Retina (tissue), 1 donor: ENCODE measurements around the gene CDC14A.

ENCODE experiments used
- DNase-seq: peaks from one replicate; pipeline ENCODE4 v3.0.0-alpha.2; 2016

Gene CDC14A

GRCh38 chr1:100502052-100502792, 149.9 kb downstream of the CDC14A start:
- no peak for DNase-seq

GRCh38 chr1:100506217-100506616, 153.9 kb downstream of the CDC14A start:
- DNase-seq: no peak

GRCh38 chr1:100510451-100510850, 158.1 kb downstream of the CDC14A start:
- no peak for DNase-seq

- no peak for DNase-seq
Measured at GRCh38 chr1:100511058-100511457, 158.8 kb downstream of the CDC14A start.

GRCh38 chr1:100511773-100512172, 159.5 kb downstream of the CDC14A start:
- no peak for DNase-seq

- no peak for DNase-seq
Measured at GRCh38 chr1:100512803-100513352, 160.6 kb downstream of the CDC14A start.

GRCh38 chr1:100516857-100517256, 164.6 kb downstream of the CDC14A start:
- no peak for DNase-seq

GRCh38 chr1:100517515-100517914, 165.2 kb downstream of the CDC14A start:
- DNase-seq: no peak

- DNase-seq: no peak
Measured at GRCh38 chr1:100518023-100518422, 165.7 kb downstream of the CDC14A start.

GRCh38 chr1:100523038-100523652, 170.8 kb downstream of the CDC14A start:
- no peak for DNase-seq

GRCh38 chr1:100524355-100524754, 172.0 kb downstream of the CDC14A start:
- DNase-seq: no peak

GRCh38 chr1:100526894-100527293, 174.6 kb downstream of the CDC14A start:
- DNase-seq: no peak

- DNase-seq: no peak
Measured at GRCh38 chr1:100528871-100529270, 176.6 kb downstream of the CDC14A start.

GRCh38 chr1:100530141-100530540, 177.8 kb downstream of the CDC14A start:
- DNase-seq: no peak

GRCh38 chr1:100530880-100531487, 178.7 kb downstream of the CDC14A start:
- no peak for DNase-seq

- no peak for DNase-seq
Measured at GRCh38 chr1:100532645-100533044, 180.3 kb downstream of the CDC14A start.

GRCh38 chr1:100535264-100535663, 183.0 kb downstream of the CDC14A start:
- DNase-seq: no peak

- no peak for DNase-seq
Measured at GRCh38 chr1:100536031-100536430, 183.7 kb downstream of the CDC14A start.

GRCh38 chr1:100538913-100539835, 186.9 kb downstream of the CDC14A start:
- peak; percentile 88 for DNase-seq

GRCh38 chr1:100539836-100540536, 187.7 kb downstream of the CDC14A start:
- peak; percentile 84 for DNase-seq

GRCh38 chr1:100542285-100542684, 190.0 kb downstream of the CDC14A start:
- DNase-seq: no peak

- DNase-seq: no peak
Measured at GRCh38 chr1:100543640-100544039, 191.3 kb downstream of the CDC14A start.
